NCI-H2171 (cell line): Measurements from ENCODE around the gene CCN2.
"Not testable (repeated sequence)": the region's sequence is repeated elsewhere in the genome, so short reads cannot be mapped to it uniquely, and the experiment has no call there.

Experiments
- DNase-seq: peaks from one replicate; lab custom pipeline; 2025; lab: John Stamatoyannopoulos, UW

CCN2 gene

DNA sequence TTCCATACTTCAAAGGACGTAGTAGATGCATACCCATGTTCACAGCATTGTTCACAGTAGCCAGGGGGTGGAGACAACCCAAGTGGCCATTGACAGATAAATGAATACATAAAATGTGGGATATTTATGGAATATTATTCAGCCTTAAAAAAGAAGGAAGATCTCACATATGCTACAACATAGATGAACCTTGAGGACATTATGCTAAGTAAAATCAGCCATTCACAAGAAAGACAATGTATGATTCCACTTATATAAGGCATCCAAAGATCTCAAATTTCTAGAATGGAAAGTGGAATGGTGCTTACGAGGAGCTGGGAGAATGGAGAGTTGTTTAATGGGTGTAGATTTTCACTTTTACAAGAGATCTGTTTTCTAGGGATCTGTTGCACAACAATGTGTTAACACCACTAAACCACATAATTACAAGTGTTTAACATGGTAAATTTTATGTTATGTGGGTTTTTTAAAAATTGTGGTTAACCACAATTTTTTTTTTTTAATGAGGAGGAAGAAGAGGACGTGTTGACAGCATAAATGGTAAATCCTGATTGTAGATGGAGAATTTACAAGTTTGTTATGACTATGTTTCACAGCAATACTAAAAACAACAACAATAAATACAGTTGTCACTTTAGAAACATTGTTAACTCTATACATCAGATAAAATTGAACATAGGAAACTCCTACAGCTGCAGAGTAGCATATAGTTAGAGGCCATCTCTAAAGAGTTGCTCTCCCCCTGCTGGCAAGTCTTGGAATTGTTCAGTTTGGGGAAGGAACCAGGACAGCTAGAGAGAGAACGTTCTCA, 41.6 kb downstream of the CCN2 start:
- DNase-seq: peak; percentile 6

DNA sequence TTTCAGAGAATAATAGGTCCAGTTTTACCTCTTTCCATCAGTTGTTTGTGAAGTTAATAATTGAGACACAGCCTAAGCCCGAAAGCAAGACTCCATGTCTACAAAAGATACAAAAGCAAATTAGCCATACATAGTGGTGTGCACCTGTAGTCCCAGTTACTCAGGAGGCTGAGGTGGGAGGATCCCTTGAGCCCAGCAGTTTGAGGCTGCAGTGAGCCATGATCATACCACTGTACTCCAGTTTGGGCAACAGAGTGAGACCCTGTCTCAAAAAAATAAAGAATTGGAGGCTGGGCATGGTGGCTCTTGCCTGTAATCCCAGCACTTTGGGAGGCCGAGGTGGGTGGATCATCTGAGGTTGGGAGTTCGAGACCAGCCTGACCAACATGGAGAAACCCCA, 42.4 kb downstream of the CCN2 start:
- not testable (repeated sequence) for DNase-seq

- not testable (repeated sequence) for DNase-seq
Observed at GRCh38 chr6:131903734-131904133, 47.4 kb downstream of the CCN2 start.

DNA sequence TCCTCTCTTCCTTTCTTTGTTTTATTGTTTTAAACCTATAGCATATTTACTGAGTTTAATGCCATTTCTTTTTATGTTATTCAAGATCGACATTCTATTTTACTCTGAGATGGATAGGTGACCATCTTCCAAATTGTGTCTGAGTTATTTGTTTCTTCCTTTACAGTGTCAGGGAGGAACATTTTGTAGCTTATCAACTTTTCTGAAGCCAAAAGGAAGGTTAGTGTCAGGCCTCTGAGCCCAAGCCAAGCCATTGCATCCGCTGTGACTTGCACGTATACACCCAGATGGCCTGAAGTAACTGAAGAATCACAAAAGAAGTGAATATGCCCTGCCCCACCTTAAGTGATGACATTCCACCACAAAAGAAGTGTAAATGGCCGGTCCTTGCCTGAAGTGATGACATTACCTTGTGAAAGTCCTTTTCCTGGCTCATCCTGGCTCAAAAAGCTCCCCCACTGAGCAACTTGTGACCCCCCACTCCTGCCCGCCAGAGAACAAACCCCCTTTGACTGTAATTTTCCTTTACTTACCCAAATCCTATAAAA, 49.8 kb downstream of the CCN2 start:
- DNase-seq: not testable (repeated sequence)

GRCh38 chr6:131900231-131900630, 50.9 kb downstream of the CCN2 start:
- no peak for DNase-seq

DNA sequence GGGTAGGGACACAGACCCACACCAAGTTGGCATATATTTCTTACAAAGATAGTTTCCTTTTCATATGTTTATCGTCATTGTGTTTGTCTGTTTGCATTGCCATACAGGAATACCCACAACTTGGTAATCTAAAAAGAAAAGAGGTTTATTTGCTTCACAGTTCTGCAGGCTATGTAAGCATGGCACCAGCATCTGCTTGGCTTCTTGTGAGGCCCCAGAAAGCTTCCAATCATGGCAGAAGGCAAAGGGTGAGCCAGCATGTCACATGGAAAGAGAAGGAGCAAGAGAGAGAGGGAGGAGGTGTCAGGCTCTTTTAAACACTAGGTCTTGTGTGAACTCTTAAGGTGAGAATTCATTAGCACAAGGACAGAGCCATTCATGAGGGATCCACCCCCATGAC, 52.5 kb downstream of the CCN2 start:
- no peak for DNase-seq
